ENCODE results near the gene MRPL44. TPM values are rescaled to one million over a fixed set of nuclear protein-coding genes. Genes with fewer than 3 reads are reported as not detected.
A peak's percentile ranks its signal among the peaks of the same experiment; 100 is the strongest.

MRPL44 gene
- total and polyA plus RNA-seq, 2 of the 13 experiments (the other 11 are each of a cell fraction or from before 2014, with no cell fraction given) = 38.4 to 78.0 TPM

- TF ChIP-seq POLR2G (IDR thresholded peaks at IDR 0.05; ENCODE audit: low read depth, low read length) = peak; percentile 93
- peak; percentile 22; the same call in 1 of the 2 replicates for TF ChIP-seq CSRNP1 (CRISPR knock-in tag; IDR thresholded peaks at IDR 0.05)
- peak; percentile 90 for TF ChIP-seq ZNF331 (CRISPR knock-in tag; IDR thresholded peaks at IDR 0.05)
- peak; percentile 7; the same call in 1 of the 2 replicates for TF ChIP-seq MEIS1 (CRISPR knock-in tag; IDR thresholded peaks at IDR 0.05; ENCODE audit: borderline replicate concordance)
- TF ChIP-seq ETV5 (CRISPR knock-in tag; IDR thresholded peaks at IDR 0.05; ENCODE audit: borderline replicate concordance) = peak; percentile 67
- peak; percentile 85 for TF ChIP-seq MED8 (CRISPR knock-in tag; IDR thresholded peaks at IDR 0.05; ENCODE audit: insufficient replicate concordance)
- peak; percentile 90 for TF ChIP-seq PRDM15 (CRISPR knock-in tag; IDR thresholded peaks at IDR 0.05)
- no peak for TF ChIP-seq ZNF33A (CRISPR knock-in tag; IDR thresholded peaks at IDR 0.05; ENCODE audit: borderline replicate concordance)
- peak; percentile 91 for TF ChIP-seq ZBTB25 (CRISPR knock-in tag; IDR thresholded peaks at IDR 0.05)
- peak; percentile 64; the same call in 1 of the 2 replicates for TF ChIP-seq ZFP41 (CRISPR knock-in tag; IDR thresholded peaks at IDR 0.05; ENCODE audit: borderline replicate concordance)
- no peak; the same call in 1 of the 2 replicates for TF ChIP-seq THAP9 (CRISPR knock-in tag; IDR thresholded peaks at IDR 0.05; ENCODE audit: borderline replicate concordance)
- TF ChIP-seq ZNF564 (CRISPR knock-in tag; IDR thresholded peaks at IDR 0.05) = peak; percentile 92
- no peak; the same call in 1 of the 2 replicates for TF ChIP-seq ZNF678 (CRISPR knock-in tag; IDR thresholded peaks at IDR 0.05)
- no peak; the same call in 1 of the 2 replicates for TF ChIP-seq NAIF1 (CRISPR knock-in tag; IDR thresholded peaks at IDR 0.05; ENCODE audit: borderline replicate concordance)
- peak; percentile 88 for TF ChIP-seq NKX3-1 (CRISPR knock-in tag; IDR thresholded peaks at IDR 0.05)
- TF ChIP-seq KAT8 (CRISPR knock-in tag; IDR thresholded peaks at IDR 0.05) = peak; percentile 94
Observed at GRCh38 chr2:223944703-223945531, 12.3 kb upstream of the MRPL44 start, which contains the start of gene WDFY1 (continued).

All from HepG2 (cell line).